Endothelial cell of umbilical vein (primary cell): ENCODE results near the gene NAE1.

Source experiments
- CTCF ChIP-seq, 2 donors: IDR thresholded peaks; 1 replicate in 1 of 2; 2 replicates in 1 of 2; pipeline ENCODE4 v1.5.1; 2011; ENCODE audit warnings: low read length in 2 of 2, mild to moderate bottlenecking in 2 of 2, moderate library complexity in 2 of 2, control low read depth in 1 of 2, inconsistent platforms in 1 of 2, low read depth in 1 of 2; ENCODE audit not compliant: insufficient read depth in 1 of 2; ENCODE audit errors: extremely low read depth in 1 of 2
- POLR2A ChIP-seq: IDR thresholded peaks from 2 replicates; pipeline ENCODE4 v1.6.1; 2012; ENCODE audit warnings: low read depth, mild to moderate bottlenecking, control low read depth, low read length
- TF ChIP-seq, protein P1 (sequence below): IDR thresholded peaks from 2 replicates; pipeline ENCODE4 v1.6.1; 2011; ENCODE audit not compliant: insufficient read depth, insufficient read length

GRCh38 chr16:66798161-66798560 lies 32.6 kb downstream of the NAE1 start:
- TF ChIP-seq POLR2A, result no peak
- TF ChIP-seq CTCF (IDR thresholded peaks at IDR 0.05; ENCODE audit: extremely low read depth in 1 of 2, insufficient read depth in 1 of 2, low read depth in 1 of 2, low read length in 2 of 2), result no peak
- TF ChIP-seq, protein P1, sequence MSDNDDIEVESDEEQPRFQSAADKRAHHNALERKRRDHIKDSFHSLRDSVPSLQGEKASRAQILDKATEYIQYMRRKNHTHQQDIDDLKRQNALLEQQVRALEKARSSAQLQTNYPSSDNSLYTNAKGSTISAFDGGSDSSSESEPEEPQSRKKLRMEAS, result no peak
